Measurements from ENCODE around the gene GALNT17.
"Not testable (repeated sequence)": the region's sequence is repeated elsewhere in the genome, so short reads cannot be mapped to it uniquely, and the experiment has no call there.

GALNT17 gene

DNA sequence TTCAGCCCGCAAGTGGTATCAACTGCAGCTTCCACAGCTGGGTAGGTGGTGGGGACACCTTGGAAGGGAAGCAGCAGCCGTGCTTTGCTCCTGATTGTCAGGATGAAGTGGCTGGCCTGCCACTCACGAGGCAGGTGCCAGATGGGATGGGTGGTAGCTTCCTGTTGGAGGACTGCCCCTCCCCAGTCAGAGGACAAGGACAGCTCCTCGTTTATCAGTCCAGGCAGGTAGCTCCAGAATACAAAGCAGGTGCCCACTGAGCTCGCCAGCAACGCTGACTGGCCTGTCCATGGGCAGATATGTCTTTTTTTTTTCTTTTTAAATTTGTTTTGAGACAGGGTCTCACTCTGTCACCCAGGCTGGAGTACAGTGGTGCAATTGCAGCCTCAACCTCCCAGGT lies 431.3 kb downstream of the GALNT17 start:
- Mint-ChIP-seq H3K27ac (no peak overlapping the region), H3K9me3 (peaks cover 24% of the 10 kb centered on the region), H3K4me3 (no peak overlapping the region), H3K27me3 (no peaks in the 10 kb centered on the region), H3K4me1 (no peaks in the 10 kb centered on the region), H3K36me3 (no peaks in the 10 kb centered on the region)
- DNase-seq = no peak
- CTCF ChIA-PET = no interaction called here

DNA sequence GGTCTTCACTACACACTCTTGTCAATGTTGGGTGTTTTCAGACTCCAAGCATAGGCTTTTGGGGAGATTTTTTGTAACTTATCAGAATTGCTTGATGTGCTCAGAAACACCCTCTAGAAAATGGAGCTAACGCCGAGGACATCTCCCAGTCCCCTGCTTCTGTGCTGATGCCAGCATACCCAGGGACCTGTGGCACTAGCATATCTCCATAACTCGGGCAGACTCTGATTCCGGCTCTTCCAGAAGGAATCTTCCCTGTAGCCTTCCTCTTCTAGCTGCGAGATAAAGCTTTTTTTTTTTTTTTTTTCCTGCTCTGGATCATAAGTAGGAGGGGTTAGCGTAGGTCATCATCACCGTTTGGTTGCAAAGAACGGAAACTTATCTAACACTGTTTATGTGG lies 434.4 kb downstream of the GALNT17 start:
- H3K36me3 Mint-ChIP-seq = no peaks in the 10 kb centered on the region
- H3K4me1 Mint-ChIP-seq = no peaks in the 10 kb centered on the region
- no peak overlapping the region for H3K4me3 Mint-ChIP-seq
- H3K9me3 Mint-ChIP-seq = peaks cover 34% of the 10 kb centered on the region
- no peaks in the 10 kb centered on the region for H3K27me3 Mint-ChIP-seq
- CTCF ChIA-PET = no interaction called here
- H3K27ac Mint-ChIP-seq = no peak overlapping the region
- no peak for DNase-seq

DNA sequence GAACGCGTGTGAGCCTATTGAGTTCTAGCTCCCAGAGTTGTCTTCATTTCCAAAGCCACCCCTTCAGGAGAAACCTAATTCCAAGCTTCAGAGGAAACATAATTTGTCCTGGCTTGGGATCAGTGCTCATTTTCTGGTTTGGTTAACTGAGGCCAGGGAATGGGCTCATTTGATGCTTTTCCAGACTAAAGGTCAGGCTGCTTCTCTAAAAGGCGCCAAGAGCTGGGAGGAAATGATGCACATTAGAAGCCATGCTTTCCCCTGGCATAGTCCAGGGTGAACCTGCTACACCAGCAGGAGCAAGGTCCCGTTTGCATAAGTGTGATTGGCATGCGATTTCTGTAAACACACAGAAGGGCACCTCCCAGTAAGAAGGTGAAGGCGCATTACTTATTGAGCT lies 435.0 kb downstream of the GALNT17 start:
- H3K9me3 Mint-ChIP-seq = peaks cover 31% of the 10 kb centered on the region

DNA sequence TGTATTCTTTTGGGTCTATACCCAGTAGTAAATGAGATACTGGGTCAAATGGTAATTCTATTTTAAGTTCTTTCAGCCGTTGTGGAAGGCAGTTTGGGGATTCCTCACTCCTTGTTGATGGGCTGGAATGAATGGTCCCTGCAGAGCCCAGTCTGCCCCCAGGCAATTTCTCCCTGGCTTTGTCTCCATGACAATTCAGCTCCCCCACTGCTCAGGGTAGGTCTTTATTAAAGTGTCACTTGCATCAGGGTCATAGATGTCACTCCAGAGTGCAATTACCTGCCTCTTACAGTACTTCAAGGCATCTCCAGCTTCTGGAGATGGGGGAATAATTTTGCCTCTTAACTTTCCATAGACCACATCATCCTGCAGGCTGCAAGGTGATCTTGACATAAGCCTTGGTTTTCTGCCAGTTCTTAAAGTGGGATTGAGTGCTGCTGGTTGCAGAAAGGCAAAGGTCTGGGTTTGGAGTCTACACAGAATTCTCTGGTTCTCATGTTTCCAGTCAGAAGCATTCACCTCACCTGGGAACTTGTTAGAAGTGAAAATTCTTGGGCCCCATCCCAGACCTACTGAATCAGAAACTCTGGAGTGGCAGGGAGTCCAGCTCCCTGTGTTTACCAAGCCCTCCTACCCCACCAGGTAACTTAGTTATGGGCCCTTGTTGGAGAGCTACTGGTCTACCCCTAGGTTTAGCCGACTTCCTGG lies 442.4 kb downstream of the GALNT17 start:
- H3K27ac Mint-ChIP-seq = no peak overlapping the region
- no peaks in the 10 kb centered on the region for H3K36me3 Mint-ChIP-seq
- H3K4me1 Mint-ChIP-seq = no peaks in the 10 kb centered on the region
- H3K9me3 Mint-ChIP-seq = peaks cover 20% of the 10 kb centered on the region
- CTCF ChIA-PET = no interaction called here
- DNase-seq = no peak
- no peaks in the 10 kb centered on the region for H3K27me3 Mint-ChIP-seq
- no peak overlapping the region for H3K4me3 Mint-ChIP-seq

More for the DNA sequence above, 435.0 kb downstream of the GALNT17 start:
- Mint-ChIP-seq H3K4me3 (no peak overlapping the region), H3K4me1 (no peaks in the 10 kb centered on the region), H3K27ac (no peak overlapping the region), H3K36me3 (no peaks in the 10 kb centered on the region), H3K27me3 (no peaks in the 10 kb centered on the region)
- CTCF ChIA-PET = no interaction called here
- DNase-seq = no peak

DNA sequence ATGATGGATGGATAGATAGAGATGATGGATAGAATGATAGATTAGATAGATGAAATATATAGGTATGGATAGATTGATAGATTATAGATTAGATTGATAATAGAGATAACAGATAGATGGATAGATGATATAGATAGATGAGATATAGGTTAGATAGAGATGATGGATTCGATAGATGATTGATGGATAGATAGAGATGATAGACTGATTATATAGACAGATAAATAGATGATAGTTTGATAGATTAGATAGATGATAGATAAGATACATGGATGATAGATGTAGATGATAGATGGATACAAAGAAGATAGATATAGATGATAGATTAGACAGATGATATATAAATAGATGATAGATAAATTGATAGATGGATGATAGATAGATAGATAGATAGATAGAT lies 448.1 kb downstream of the GALNT17 start:
- no peak overlapping the region for H3K4me3 Mint-ChIP-seq
- no peak overlapping the region for H3K27ac Mint-ChIP-seq
- no peaks in the 10 kb centered on the region for H3K36me3 Mint-ChIP-seq
- H3K27me3 Mint-ChIP-seq = no peaks in the 10 kb centered on the region
- DNase-seq = no peak
- CTCF ChIA-PET = no interaction called here
- peaks cover 18% of the 10 kb centered on the region for H3K9me3 Mint-ChIP-seq
- no peaks in the 10 kb centered on the region for H3K4me1 Mint-ChIP-seq

DNA sequence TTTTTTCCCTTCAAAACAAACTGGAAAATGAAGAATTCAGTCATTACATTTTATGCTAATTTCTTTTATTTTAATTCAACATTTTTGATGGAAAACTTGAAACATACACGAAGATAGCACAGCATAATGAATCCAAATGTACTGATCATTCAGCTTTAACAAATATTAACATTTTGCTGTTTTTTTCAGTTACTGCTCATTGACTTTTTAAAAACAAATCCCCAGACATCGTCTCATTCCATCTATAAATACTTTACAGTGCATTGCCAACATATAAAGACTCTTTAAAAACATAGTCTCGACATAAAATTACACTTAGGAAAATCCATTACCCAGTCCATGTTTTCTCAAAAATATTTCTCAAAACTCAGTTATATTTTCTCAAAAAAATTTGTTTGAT lies 452.3 kb downstream of the GALNT17 start:
- H3K4me3 Mint-ChIP-seq = no peak overlapping the region
- CTCF ChIA-PET = no interaction called here
- no peaks in the 10 kb centered on the region for H3K27me3 Mint-ChIP-seq
- H3K4me1 Mint-ChIP-seq = no peaks in the 10 kb centered on the region
- DNase-seq = no peak
- no peaks in the 10 kb centered on the region for H3K36me3 Mint-ChIP-seq
- no peak overlapping the region for H3K27ac Mint-ChIP-seq
- peaks cover 17% of the 10 kb centered on the region for H3K9me3 Mint-ChIP-seq

DNA sequence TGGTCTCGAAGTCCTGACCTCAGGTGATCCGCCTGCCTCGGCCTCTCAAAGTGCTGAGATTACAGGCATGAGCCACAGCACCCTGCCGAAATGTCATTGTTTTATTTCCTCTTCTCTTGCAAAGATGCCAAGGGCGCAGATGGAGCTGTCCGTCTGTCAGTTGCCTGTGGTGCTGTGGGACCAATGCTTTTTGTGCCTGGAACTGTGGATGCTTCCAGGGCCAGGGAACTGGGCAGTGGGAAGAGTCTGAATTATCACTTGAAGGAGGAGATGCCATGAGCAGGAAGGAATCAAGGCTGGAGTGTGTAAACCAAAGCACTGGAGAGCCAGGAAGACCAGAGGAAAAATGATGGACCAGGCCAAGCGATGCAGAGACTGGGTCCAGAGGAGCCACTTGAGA lies 459.9 kb downstream of the GALNT17 start:
- CTCF ChIA-PET = no interaction called here
- Mint-ChIP-seq H3K27me3 (no peaks in the 10 kb centered on the region), H3K4me1 (no peaks in the 10 kb centered on the region), H3K36me3 (no peaks in the 10 kb centered on the region), H3K9me3 (peaks cover 30% of the 10 kb centered on the region), H3K27ac (no peak overlapping the region), H3K4me3 (no peak overlapping the region)
- no peak for DNase-seq

DNA sequence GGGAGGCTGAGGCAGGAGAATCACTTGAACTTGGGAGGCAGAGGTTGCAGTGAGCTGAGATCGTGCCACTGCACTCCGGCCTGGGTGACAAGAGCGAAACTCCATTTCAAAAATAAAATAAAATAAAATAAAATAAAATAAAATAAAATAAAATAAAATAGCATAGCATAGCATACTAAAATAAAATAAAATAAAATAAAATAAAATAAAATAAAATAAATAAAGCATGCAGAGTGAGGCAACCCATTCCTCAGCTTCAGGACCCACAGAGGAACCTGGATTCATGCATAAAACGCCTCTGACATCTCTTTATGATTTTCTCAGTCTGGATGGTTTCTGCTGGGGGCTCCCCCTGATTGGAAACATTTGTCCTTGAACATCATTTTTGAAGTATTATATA lies 460.4 kb downstream of the GALNT17 start:
- H3K27ac Mint-ChIP-seq, DNase-seq, H3K4me1 Mint-ChIP-seq, H3K36me3 Mint-ChIP-seq, H3K27me3 Mint-ChIP-seq, H3K4me3 Mint-ChIP-seq, CTCF ChIA-PET: not testable (repeated sequence)
- H3K9me3 Mint-ChIP-seq = peaks cover 28% of the 10 kb centered on the region

DNA sequence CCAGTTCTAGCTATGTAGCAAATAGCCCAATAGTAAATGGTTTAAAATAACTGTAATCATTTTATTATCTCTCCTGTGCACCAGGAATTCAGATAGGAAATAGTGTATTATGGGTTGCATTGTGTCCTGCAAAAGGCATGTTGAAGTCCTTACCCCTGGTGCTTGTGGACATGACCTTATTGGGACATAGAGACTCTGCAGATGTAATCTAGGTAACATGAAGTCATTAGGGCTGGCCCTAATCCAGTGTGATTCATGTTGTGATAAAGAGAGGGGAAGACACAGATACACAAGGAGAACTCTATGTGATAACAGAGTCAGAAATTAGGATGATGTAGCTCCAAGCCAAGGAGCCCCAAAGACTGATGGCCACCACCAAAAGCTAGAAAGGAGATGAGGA lies 462.8 kb downstream of the GALNT17 start:
- no peaks in the 10 kb centered on the region for H3K36me3 Mint-ChIP-seq
- peaks cover 30% of the 10 kb centered on the region for H3K9me3 Mint-ChIP-seq
- no peak overlapping the region for H3K4me3 Mint-ChIP-seq
- CTCF ChIA-PET = no interaction called here
- DNase-seq = no peak
- H3K27ac Mint-ChIP-seq = no peak overlapping the region
- no peaks in the 10 kb centered on the region for H3K27me3 Mint-ChIP-seq
- no peaks in the 10 kb centered on the region for H3K4me1 Mint-ChIP-seq

DNA sequence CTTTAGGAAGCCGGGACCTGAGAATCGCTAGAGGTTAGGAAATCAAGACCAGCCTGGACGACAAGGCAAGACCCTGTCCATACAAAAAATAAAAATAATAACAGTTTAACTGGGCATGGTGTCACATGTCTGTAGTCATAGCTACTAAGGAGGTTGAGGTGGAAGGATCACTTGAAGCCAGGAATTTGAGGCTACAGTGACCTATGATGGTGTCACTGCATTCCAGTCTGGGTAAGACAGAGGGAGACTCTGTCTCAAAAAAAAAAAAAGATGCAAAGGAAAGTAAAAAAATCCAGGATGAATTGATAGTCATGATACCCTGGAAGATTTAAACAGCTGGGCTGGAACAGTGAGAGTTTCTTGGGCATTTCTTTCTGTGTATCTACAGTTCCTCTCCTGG lies 463.2 kb downstream of the GALNT17 start:
- no peaks in the 10 kb centered on the region for H3K36me3 Mint-ChIP-seq

DNA sequence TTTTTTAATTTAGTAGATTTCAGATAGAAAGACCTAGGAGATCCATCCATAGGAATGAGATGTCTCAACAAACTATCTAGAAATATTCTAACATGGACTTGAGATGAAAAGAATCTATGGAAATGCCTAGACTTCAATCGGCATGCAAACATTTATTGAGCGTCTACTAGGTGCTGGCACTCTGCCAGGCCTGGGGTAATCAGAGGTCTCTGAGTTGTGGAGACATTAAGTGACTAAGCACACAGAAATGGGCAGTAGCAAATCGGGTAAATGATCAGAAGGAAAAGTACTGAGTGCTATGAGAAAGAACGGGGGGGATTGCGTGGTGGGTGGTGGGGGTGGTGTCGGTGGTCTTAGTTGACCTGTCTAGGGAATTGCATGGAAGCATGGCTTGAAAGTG lies 466.6 kb downstream of the GALNT17 start:
- CTCF ChIA-PET = no interaction called here
- Mint-ChIP-seq H3K9me3 (peaks cover 40% of the 10 kb centered on the region), H3K4me1 (no peaks in the 10 kb centered on the region), H3K36me3 (no peaks in the 10 kb centered on the region), H3K27me3 (no peaks in the 10 kb centered on the region), H3K4me3 (no peak overlapping the region), H3K27ac (no peak overlapping the region)
- DNase-seq = no peak

More for the DNA sequence above, 463.2 kb downstream of the GALNT17 start:
- peaks cover 33% of the 10 kb centered on the region for H3K9me3 Mint-ChIP-seq
- DNase-seq = no peak
- no peak overlapping the region for H3K27ac Mint-ChIP-seq
- CTCF ChIA-PET = no interaction called here
- H3K27me3 Mint-ChIP-seq = no peaks in the 10 kb centered on the region
- H3K4me3 Mint-ChIP-seq = no peak overlapping the region
- no peaks in the 10 kb centered on the region for H3K4me1 Mint-ChIP-seq

DNA sequence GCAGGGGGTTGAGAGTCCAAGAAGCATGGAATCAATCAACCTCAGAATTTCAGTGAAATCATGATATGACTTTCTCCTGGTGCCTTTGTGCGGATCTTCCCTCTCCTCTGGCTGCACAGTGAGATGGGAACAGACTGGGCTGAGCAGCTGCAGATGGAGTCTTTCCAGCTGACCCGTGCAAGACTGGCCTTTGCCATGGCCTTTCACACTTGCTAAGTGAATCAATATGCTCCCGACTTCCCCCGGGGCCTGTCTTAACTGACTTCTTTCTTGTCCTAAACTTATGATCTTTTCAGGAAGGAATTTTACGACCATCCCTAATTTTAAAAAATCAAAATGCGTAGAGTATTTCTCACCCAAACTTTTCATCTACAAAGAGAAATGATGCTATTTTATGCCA lies 469.9 kb downstream of the GALNT17 start:
- no peak overlapping the region for H3K27ac Mint-ChIP-seq
- H3K4me3 Mint-ChIP-seq = no peak overlapping the region
- H3K9me3 Mint-ChIP-seq = peaks cover 21% of the 10 kb centered on the region
- no peaks in the 10 kb centered on the region for H3K4me1 Mint-ChIP-seq
- CTCF ChIA-PET = no interaction called here
- no peak for DNase-seq
- H3K27me3 Mint-ChIP-seq = no peaks in the 10 kb centered on the region
- no peaks in the 10 kb centered on the region for H3K36me3 Mint-ChIP-seq

DNA sequence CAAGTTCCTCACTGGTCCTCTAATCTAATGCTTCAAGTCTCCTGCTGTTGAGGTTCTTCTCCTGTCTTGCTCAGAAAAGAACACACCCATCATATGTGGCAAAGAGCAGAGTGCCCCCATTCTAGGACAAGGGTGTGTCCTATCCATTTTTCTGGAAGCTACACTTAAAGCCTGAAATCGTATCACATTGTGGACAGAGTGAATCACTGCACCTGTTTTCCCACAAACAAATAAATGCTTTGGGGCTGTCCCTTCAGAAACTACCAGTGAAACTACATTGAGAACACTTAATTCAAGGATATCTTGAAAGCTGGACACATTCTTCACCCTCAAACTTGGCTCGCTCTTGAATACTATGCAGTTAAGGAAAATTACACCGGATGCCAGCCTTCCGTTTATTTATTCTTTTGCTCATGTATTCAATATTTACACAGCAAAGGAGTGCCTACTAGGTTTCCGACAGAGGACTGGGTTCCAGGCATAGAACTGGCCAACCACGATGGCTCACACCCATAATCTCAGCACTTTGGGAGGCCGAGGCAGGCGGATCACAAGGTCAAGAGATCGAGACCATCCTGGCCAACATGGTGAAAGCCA lies 473.0 kb downstream of the GALNT17 start:
- no peak for DNase-seq
- CTCF ChIA-PET = no interaction called here
- Mint-ChIP-seq H3K4me3 (no peak overlapping the region), H3K36me3 (no peaks in the 10 kb centered on the region), H3K9me3 (peaks cover 29% of the 10 kb centered on the region), H3K4me1 (no peaks in the 10 kb centered on the region), H3K27me3 (no peaks in the 10 kb centered on the region), H3K27ac (no peak overlapping the region)

DNA sequence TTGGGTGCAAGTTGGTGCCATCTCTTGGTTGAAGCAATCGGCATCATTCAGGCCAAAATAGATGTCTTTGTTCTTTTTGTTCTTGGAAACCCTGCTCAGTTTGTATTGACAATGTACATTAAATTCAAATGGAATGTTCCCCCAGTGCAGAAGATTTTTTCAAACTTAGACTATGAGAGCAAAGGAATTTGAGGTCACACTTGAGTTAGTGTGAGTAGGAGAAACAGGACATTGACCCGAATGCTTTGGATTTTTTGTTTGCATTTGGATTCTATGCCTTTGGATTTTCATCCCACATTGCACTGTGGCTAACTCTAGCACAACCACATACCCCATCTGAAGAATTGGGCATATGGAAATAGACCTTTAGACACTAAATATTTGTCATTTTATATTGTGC lies 480.0 kb downstream of the GALNT17 start:
- Mint-ChIP-seq H3K9me3 (peaks cover 26% of the 10 kb centered on the region), H3K27me3 (no peaks in the 10 kb centered on the region), H3K27ac (no peak overlapping the region), H3K4me1 (no peaks in the 10 kb centered on the region), H3K4me3 (no peak overlapping the region), H3K36me3 (no peaks in the 10 kb centered on the region)
- DNase-seq = no peak
- CTCF ChIA-PET = no interaction called here

DNA sequence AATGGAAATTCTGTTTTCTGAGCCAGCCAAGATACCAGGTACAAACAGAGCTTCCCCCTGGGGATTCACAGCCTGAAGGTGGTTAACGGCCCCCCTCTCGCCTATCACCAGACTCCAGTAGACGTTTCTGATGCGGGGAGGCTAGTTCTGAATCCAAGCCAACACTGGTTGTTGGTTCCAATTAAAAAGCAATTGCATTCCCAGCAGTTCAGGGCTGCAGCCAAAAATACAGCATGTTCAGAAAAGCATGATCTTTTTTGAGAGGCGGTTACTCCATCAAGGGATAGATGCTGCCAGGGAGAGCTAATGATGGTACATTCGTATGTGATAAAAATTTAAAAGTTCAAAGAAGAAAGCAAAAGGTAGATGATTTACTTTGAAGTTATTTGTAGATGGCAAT lies 481.0 kb downstream of the GALNT17 start:
- Mint-ChIP-seq H3K36me3 (no peaks in the 10 kb centered on the region), H3K27me3 (no peaks in the 10 kb centered on the region), H3K4me3 (no peak overlapping the region), H3K4me1 (no peaks in the 10 kb centered on the region), H3K27ac (no peak overlapping the region), H3K9me3 (peaks cover 20% of the 10 kb centered on the region)
- CTCF ChIA-PET = no interaction called here
- no peak for DNase-seq

DNA sequence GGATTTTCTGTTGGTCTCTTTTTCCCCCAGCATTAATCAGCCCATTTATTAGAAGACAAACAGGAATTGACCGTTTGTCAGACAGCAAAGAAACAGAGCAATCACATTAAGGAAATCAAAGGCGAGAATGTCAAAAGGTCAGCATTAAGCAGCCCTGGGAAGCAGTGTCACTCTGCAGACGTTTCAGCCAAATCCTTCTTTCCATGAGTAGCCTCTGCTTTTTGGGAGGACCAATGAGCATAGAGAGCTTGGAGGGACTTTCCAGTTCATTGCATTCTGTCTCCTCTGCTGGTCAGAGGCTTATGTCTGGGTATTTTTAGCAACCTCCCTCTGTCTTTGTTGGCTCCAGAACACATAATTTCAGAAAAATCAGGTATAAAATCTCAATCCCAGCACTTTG lies 481.4 kb downstream of the GALNT17 start:
- Mint-ChIP-seq H3K27ac (no peak overlapping the region), H3K27me3 (no peaks in the 10 kb centered on the region), H3K4me1 (no peaks in the 10 kb centered on the region), H3K9me3 (peaks cover 19% of the 10 kb centered on the region), H3K36me3 (no peaks in the 10 kb centered on the region), H3K4me3 (no peak overlapping the region)
- no peak for DNase-seq
- CTCF ChIA-PET = no interaction called here

Measured in activated naive CD4-positive, alpha-beta T cell treated with anti-CD3 and anti-CD28 coated beads, Interleukin-2, amount 10 ng/mL, durations not matched to agents 7 days and 5 days (primary cell).